GM12892 (cell line): ENCODE results near the gene HLF.
"Not testable (repeated sequence)": the region's sequence is repeated elsewhere in the genome, so short reads cannot be mapped to it uniquely, and the experiment has no call there.

Experiments used
- DNase-seq: peaks from one replicate; pipeline ENCODE4 v3.0.0; 2011; ENCODE audit not compliant: insufficient read length
- FAIRE-seq: peaks from 2 replicates; lab custom pipeline; 2011; peaks lifted over from hg19 to GRCh38; lab: Jason Lieb, UNC
- POLR2A ChIP-seq: IDR thresholded peaks from 2 replicates; pipeline ENCODE4 v1.6.1; 2011; ENCODE audit warnings: low read depth, low read length, control low read depth
- POLR2AphosphoS5 ChIP-seq: IDR thresholded peaks from 2 replicates; pipeline ENCODE4 v1.6.1; 2011; ENCODE audit warnings: low read depth, low read length, control low read depth
- TAF1 ChIP-seq: IDR thresholded peaks from 2 replicates; pipeline ENCODE4 v1.6.1; 2011; ENCODE audit warnings: low read depth, mild to moderate bottlenecking, control low read depth, low read length, borderline replicate concordance

The HLF gene

GRCh38 chr17:55322453-55322985 is 57.8 kb downstream of the HLF start:
- no peak for TF ChIP-seq POLR2A
- no peak for TF ChIP-seq TAF1
- no peak for TF ChIP-seq POLR2AphosphoS5
- no peak for DNase-seq
- FAIRE-seq, result no peak

DNA sequence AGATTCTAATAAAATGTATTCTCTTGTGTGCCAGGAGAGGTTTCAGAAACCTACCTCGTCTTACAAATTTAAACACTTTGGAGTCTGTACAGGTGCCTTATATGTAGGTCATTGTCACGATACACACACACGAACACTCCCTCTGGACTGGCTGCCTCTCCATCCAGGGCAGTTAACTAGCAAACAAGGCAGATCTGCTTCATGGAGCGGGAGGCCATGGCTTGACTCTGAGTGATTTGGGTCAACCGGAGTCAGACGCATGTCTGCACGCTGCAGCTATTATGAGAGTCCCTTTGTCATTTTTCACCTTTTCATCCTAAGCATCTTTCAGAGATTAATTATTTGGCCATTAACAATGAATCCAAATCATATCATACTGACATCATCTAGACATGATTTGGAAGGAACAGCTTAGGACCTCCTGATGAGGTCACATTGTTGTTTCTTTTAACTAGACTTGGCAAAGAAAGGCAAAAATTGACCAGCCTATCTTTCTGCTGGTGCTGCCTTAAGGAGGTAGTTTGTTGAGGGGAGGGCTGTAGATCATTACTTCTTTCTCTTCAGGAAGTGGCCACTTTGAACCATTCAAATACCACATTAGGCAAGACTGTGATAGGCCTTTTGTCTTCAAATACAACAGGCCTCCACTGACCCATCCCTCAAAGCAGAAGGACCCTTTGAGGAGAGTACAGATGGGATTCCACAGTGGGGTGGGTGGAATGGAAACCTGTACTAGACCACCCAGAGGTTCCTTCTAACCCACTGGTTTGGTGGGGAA is 58.9 kb downstream of the HLF start:
- no peak for TF ChIP-seq POLR2A
- TF ChIP-seq POLR2AphosphoS5, result no peak
- no peak for TF ChIP-seq TAF1
- FAIRE-seq, result no peak
- DNase-seq, result no peak

DNA sequence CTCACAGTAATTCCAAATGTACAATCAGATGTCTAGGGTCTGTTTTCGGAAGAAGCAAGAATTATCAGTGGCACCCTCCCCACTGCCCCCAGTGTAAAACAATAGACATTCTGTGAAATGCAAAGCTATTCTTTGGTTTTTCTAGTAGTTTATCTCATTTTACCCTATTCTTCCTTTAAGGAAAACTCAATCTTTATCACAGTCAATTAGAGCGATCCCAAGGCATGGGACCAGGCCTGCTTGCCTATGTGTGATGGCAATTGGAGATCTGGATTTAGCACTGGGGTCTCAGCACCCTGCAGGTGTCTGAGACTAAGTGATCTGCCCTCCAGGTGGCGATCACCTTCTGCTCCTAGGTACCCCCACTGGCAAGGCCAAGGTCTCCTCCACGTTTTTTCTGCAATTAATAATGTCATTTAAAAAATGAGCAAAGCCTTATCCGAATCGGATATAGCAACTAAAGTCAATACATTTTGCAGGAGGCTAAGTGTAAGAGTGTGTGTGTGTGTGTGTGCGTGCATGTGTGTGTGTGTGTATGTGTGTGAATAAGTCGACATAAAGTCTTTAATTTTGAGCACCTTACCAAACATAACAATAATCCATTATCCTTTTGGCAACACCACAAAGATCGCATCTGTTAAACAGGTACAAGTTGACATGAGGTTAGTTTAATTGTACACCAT is 59.7 kb downstream of the HLF start:
- no peak for DNase-seq
- no peak for FAIRE-seq

GRCh38 chr17:55325406-55325805 is 60.6 kb downstream of the HLF start:
- FAIRE-seq (no peak), DNase-seq (no peak)
- no peak for TF ChIP-seq POLR2A
- no peak for TF ChIP-seq POLR2AphosphoS5
- no peak for TF ChIP-seq TAF1

More for the DNA sequence above, 59.7 kb downstream of the HLF start:
- no peak for TF ChIP-seq POLR2AphosphoS5
- no peak for TF ChIP-seq TAF1
- TF ChIP-seq POLR2A, result no peak

- no peak for DNase-seq
- TF ChIP-seq POLR2AphosphoS5, result no peak
- no peak for TF ChIP-seq TAF1
- no peak for TF ChIP-seq POLR2A
- no peak for FAIRE-seq
Observed at GRCh38 chr17:55326030-55326429, 61.3 kb downstream of the HLF start.

GRCh38 chr17:55327225-55328088 is 62.7 kb downstream of the HLF start:
- FAIRE-seq, result no peak
- DNase-seq, result no peak
- TF ChIP-seq POLR2AphosphoS5 (no peak), TAF1 (no peak), POLR2A (no peak)

- DNase-seq, FAIRE-seq: not testable (repeated sequence)
Observed at GRCh38 chr17:55328514-55328913, 63.8 kb downstream of the HLF start.

DNA sequence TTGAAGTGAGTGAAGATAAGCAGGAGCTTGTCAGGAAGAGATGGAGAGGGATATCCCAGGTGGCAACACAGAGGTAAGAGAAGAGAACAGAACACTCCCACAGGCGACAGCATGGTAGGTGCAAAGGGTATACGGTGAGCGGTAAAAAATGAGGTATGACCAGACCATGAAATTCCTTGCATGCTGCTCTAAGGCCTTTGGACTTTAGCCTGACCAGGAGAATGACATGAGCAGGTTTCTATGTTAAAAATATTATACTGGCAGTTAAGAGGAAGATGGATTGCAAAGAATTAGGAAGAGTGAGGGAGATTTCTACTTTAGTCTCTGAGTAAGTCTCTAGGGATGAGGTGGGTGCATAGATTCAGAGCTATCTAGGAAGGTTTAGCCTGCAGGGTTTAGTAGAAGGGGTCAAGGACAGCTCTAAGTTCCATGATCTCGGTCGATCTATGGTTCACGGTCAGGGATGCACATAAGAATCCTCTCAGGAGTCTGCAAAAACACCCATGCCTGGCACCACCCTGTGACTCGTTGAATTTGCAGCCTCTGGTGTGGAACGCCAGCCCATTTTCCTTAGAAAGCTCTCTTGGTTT is 65.7 kb downstream of the HLF start:
- DNase-seq (no peak), FAIRE-seq (no peak)
- TF ChIP-seq POLR2AphosphoS5 (no peak), POLR2A (no peak), TAF1 (no peak)

- FAIRE-seq, result no peak
- no peak for TF ChIP-seq POLR2AphosphoS5
- TF ChIP-seq TAF1, result no peak
- no peak for TF ChIP-seq POLR2A
- DNase-seq, result no peak
Observed at GRCh38 chr17:55332296-55333041, 67.7 kb downstream of the HLF start.

DNA sequence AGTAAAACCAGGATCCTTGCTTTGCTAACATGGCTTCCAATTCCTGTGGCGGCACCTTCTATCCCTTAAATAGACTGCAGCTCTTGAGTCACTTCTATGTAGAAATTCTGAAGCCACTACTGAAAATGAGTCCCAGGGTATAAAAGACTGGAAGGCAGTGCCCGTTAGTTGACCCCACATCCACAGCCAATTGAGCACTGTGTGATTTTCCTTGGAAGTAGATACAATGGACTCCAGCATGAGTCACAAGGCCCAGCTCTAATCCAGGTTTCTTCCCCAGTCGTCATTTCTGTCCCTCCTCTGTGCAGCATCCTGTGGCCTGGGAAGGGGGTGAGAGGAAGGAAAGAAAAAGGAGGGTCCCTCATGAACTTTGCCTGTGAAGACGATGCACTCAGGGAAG is 69.5 kb downstream of the HLF start:
- FAIRE-seq, result no peak
- TF ChIP-seq TAF1 (no peak), POLR2AphosphoS5 (no peak), POLR2A (no peak)
- no peak for DNase-seq
